Activated gamma-delta T cell treated with anti-CD3 and anti-CD28 coated beads, Interleukin-2, amount 50 U/mL, for 16 hours (primary cell): Measurements from ENCODE around the gene DFFA.
A peak's percentile ranks its signal among the peaks of the same experiment; 100 is the strongest.

Experiments used
- DNase-seq: peaks from one replicate; pipeline ENCODE4 v3.0.0-alpha.2; 2020; ENCODE audit warnings: low read depth

Gene DFFA, protein sequence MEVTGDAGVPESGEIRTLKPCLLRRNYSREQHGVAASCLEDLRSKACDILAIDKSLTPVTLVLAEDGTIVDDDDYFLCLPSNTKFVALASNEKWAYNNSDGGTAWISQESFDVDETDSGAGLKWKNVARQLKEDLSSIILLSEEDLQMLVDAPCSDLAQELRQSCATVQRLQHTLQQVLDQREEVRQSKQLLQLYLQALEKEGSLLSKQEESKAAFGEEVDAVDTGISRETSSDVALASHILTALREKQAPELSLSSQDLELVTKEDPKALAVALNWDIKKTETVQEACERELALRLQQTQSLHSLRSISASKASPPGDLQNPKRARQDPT

DNA sequence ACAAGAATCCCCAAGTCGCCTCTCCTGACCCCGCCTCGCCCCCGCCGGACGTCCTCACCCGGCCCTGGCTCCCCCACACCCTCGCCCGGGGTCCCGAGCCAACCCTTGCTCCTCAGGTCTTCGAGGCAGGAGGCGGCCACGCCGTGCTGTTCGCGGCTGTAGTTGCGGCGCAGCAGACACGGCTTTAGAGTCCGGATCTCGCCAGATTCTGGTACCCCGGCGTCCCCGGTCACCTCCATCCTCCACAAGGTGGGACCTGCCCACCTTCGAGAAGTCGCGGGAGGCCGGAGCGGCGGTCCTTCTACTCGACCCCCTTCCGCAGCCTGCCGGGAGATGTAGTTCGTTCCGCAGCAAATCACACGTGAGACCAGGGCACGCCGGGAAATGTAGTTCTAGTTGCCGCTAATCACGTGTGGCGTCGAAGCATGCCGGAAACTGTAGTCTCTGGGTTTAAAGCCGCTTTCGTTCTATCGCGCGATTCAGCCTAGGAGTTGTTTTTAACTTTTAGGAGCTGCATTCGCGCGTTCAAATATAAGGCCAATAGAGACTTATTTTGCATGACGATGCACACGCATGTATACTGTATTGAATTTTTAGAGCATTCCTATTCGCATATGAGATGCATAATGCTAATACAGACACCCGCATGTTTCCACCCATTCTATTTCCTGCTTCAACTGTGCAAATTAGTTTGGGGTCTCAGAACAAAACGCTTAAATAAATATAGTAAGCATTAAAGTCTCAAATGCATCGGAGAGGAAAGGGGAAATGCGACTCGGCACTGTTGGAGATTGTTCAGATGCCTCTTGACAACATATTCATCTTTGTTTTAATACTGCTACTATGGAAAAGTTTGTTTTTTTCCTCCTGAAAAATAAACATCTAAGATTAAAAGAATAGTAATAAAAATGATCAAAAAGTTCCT lies at the start of gene DFFA:
Gene DFFA (minus strand): TSS at position 310 of the 925 bp plus-strand sequence. CDS start 71 bp downstream, at position 239.
- DNase-seq = peak; percentile 84

DNA sequence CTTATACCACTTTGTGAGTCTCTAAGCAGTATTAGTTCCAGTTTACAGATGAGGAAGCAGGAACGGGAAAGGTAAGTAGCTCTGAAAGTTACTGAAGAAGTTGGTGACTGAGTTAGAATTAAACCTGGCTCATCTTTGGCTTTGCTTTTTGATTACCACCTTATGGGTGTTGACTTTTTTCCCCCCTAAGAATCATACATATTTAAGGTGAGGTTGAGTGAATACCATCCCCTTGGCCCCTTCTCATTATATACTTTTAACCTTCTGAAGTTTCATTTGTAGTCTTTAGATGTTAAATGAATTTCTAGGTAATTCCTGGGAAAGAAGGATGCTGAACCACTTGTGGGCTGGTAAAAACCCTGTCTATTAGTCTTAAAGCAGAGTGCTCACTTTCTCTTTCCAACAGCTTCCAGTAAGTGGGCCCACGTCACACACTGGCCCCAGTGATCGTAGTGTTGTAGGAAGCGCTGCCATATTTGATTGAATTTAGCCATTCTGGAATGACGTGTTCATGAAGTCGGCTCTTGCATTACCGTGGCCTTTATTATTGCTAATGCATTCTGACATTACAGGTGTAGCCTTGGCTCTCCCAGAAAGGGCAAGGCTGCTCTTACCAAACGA lies 49.3 kb upstream of the DFFA start:
- DNase-seq = no peak

GRCh38 chr1:10520952-10521351 lies 48.6 kb upstream of the DFFA start:
- DNase-seq = no peak

GRCh38 chr1:10520497-10520896 lies 48.2 kb upstream of the DFFA start:
- DNase-seq = no peak

GRCh38 chr1:10519016-10519417 lies 46.7 kb upstream of the DFFA start:
- DNase-seq = no peak

GRCh38 chr1:10517677-10517982 lies 45.3 kb upstream of the DFFA start:
- no peak for DNase-seq

- DNase-seq = no peak
These were observed 44.8 kb upstream of the DFFA start for GRCh38 chr1:10516925-10517676.

DNA sequence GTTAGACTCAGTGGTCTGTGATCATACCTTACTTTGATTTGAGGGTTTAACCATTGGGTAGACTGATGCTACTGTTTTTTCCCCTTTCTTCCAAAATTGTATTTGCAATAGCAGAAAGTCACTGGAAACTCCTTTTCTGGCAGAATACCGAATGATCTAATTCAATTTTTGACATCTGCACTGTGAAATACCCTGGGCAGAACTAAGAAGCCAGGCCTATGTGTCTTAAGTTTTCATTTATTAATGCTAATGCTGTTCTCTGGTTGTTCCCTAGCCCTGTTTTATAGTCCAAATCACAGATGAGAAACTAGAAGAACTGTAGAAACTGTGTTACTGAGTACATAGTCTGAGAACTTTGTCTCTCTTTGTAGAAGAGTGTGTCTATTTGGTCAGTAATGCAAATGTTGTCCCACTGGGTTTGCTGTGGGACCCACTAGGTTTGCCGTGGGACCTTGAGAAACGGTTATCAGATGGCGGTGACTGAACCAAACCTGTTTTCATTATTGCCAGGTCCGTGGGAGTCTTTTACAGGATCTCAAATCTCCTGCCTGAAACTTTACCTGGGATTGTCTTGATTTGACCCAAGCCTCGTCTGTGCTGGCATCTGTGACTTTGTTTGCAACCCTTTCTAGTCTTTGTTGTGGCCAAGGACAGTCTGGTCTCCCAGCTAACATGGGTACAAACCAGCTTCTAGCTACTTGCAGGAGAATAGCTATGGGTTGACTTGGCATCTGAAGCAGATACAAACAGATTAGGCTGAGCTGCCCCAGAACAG lies 43.8 kb upstream of the DFFA start:
- DNase-seq = no peak

- DNase-seq = no peak
These were observed 43.1 kb upstream of the DFFA start for GRCh38 chr1:10515301-10515975.

- DNase-seq = no peak
These were observed 42.3 kb upstream of the DFFA start for GRCh38 chr1:10514490-10515235.

GRCh38 chr1:10513199-10513598 lies 40.9 kb upstream of the DFFA start:
- no peak for DNase-seq

- DNase-seq = no peak
These were observed 39.2 kb upstream of the DFFA start for GRCh38 chr1:10511494-10511885.

DNA sequence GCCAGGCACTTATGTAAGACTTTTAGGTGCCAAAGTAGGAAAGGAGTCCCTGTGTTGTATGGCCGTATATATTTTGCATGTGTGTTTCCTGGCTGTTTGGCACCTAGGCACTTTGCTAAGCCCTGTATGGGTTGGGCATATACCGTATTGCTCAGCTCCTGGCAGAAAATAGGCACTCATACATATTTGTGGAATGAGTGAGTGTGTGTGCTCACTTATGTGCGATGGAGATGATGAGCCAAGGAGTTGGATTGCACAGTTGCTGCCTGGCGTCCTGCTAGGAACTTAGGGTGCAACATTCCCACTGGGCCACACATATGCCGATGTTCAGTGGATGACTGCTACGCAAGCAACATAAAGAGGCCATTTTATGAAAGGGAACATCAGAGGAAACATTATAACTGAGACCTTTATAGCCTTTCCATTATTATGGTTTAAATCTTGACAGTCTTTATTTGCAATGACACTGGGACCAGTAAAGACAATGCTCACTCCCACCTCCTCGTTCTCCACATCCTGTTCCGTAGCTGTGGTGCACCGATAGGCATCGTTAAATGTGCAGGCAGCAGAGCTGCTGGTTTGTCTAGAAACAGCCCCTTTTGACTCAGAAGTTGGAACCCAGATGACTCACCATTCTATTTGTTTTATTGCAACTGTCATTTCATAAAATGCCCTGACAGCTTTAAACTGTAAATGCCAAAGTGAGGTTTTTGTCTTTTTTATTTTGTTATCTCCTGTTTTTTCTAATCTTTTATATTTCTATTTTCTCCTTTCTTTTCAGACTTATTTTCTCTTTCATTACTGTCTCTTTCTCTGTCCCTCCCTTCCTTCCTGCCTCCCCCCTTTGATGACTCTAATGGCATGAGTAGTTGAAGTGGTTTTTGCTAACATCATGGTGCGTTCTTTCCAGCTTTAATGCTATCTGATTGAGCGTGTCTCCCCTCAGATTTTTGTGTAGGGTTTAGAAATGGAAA lies 38.5 kb upstream of the DFFA start:
- peak; percentile 71 for DNase-seq

DNA sequence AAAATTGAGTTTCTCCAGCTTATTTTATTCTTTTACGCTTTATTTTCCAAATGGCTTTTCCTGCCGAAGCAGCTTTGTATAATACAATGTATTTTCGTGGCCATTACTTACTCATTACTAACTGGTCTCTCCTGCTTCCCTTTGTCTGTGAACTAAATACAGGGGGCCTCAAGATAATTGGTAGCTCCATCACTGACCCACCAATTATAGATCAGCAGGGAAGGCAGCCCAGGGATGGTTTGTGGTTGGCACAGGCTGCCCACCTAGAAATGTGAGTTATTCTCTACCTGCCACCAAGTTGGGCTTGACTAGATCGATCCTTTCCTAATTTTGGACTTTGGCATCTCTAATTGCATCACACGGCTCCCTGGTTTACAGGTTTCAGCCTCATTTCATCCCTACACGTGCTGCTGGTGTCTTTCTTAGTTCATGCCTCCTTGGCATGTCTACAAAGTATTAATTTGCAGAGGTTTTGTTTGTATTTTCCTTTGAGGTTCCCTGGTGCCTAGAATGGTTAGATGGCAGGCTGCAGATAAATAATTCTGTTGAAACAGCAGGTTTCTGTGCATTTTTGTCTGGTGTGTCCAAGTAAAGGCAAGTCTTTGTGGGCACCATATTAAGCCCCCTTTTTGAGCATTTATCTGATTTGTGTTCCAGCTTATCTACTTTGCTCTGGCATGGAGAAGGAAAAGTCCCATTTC lies 37.6 kb upstream of the DFFA start:
- DNase-seq = no peak

DNA sequence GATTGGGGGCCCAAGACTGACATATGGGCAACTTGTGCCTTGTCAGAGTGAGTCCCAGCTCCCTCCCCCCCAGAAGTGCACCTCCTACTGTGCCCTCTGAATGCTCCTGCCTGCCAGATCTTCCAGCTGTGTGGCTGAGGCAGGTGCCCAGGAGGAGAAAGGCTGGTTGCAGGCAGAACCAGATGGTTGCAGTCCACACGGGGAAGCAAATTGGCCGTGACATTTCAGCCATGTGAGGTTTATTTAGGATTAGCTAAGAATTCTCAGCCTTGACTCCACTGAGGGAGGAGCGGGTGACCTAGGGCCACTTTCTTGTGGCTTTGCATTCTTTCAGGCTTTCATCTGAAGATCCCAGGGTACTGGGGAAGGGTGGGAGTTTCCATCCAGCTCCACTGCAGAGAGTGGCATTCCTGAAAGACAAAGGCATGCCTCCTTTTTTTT lies 36.2 kb upstream of the DFFA start:
- DNase-seq = no peak

DNA sequence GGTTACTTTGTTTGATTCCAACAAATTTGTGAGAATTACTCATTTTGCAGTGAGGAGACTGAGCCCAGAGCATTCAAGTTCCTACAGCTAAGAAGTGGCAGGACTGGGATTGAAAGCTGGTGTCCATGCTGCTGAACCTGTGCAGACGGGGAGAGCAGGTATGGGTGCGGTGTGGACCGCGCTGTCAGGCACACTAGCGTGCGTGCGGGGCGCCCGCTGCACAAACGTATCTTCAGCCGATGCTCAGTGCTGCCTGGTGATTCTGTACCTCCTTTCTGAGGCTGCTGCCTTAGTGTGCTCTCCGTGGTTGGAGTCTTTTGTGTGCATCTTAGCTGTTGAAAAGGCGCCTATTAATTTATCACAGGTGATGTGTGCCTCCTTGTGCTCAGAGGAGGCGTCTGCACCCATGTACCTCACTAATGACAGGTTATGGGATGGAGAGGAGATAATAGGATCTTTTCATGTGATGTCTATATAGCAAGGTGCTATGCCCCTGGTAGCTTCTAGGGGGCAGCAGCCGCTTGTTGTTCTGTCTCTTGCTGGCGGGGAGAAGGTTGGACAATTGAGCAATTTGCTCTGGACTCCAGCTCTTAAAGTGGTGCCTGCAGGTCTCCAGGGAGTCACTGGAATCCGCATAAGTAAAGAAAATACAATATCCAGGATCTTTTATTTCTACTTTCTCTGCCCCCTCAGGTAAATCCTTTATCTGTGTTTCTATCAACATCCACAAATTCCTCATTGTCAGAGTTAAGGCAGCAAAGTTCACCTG lies 35.0 kb upstream of the DFFA start:
- peak; percentile 35 for DNase-seq

GRCh38 chr1:10506677-10507047 lies 34.3 kb upstream of the DFFA start:
- no peak for DNase-seq
